HG03521 (cell line): ENCODE measurements around the gene KRTAP4-1.
"Not testable (repeated sequence)": the region's sequence is repeated elsewhere in the genome, so short reads cannot be mapped to it uniquely, and the experiment has no call there.

Source experiments
- ATAC-seq: cut with Tn5 transposase; IDR thresholded peaks from one replicate; pipeline ENCODE4 v1.9.1; 2021; ENCODE audit warnings: mild to moderate bottlenecking, moderate library complexity; ENCODE audit not compliant: unreplicated experiment

KRTAP4-1 gene

GRCh38 chr17:41176744-41177387 lies 7.8 kb downstream of the KRTAP4-1 start:
- ATAC-seq = no peak

GRCh38 chr17:41171886-41172285 lies 12.8 kb downstream of the KRTAP4-1 start:
- ATAC-seq = no peak

GRCh38 chr17:41168121-41168520 lies 16.6 kb downstream of the KRTAP4-1 start, which contains the start of gene KRTAP4-3:
Gene KRTAP4-3 (minus strand): TSS chr17:41168221. CDS start chr17:41168172, 49 bp downstream.
- no peak for ATAC-seq

GRCh38 chr17:41167561-41167960 lies 17.1 kb downstream of the KRTAP4-1 start:
- no peak for ATAC-seq

- ATAC-seq = no peak
These were observed 20.9 kb downstream of the KRTAP4-1 start for GRCh38 chr17:41163828-41164227.

- ATAC-seq = no peak
These were observed 24.1 kb downstream of the KRTAP4-1 start, which contains the start of gene KRTAP4-4 for GRCh38 chr17:41160648-41161047. Gene KRTAP4-4 (minus strand): TSS chr17:41160748. CDS start chr17:41160691, 57 bp downstream.

GRCh38 chr17:41160190-41160589 lies 24.5 kb downstream of the KRTAP4-1 start:
- ATAC-seq = not testable (repeated sequence)

- ATAC-seq = no peak
These were observed 30.9 kb downstream of the KRTAP4-1 start for GRCh38 chr17:41153856-41154255.

- ATAC-seq = no peak
These were observed 33.2 kb downstream of the KRTAP4-1 start for GRCh38 chr17:41151525-41151924.

- no peak for ATAC-seq
These were observed 34.7 kb downstream of the KRTAP4-1 start for GRCh38 chr17:41150026-41150425.

GRCh38 chr17:41149652-41149985 lies 35.1 kb downstream of the KRTAP4-1 start, which contains the start of gene KRTAP4-5:
Gene KRTAP4-5 (minus strand): TSS chr17:41149825. CDS start chr17:41149767, 58 bp downstream.
- ATAC-seq = no peak

GRCh38 chr17:41148971-41149651 lies 35.6 kb downstream of the KRTAP4-1 start:
- not testable (repeated sequence) for ATAC-seq

- ATAC-seq = no peak
These were observed 37.0 kb downstream of the KRTAP4-1 start for GRCh38 chr17:41147531-41148204.

- no peak for ATAC-seq
These were observed 39.5 kb downstream of the KRTAP4-1 start for GRCh38 chr17:41145261-41145660.

GRCh38 chr17:41144846-41145245 lies 39.9 kb downstream of the KRTAP4-1 start:
- no peak for ATAC-seq

- no peak for ATAC-seq
These were observed 43.4 kb downstream of the KRTAP4-1 start for GRCh38 chr17:41141361-41141760.

GRCh38 chr17:41140360-41141131 lies 44.2 kb downstream of the KRTAP4-1 start, which contains the start of gene KRTAP4-6:
Gene KRTAP4-6 (minus strand): TSS chr17:41140544. CDS start chr17:41140487, 57 bp downstream.
- ATAC-seq = no peak

GRCh38 chr17:41139865-41140264 lies 44.8 kb downstream of the KRTAP4-1 start:
- ATAC-seq = not testable (repeated sequence)
